Heart right ventricle (tissue), 16 donors: ENCODE data around the gene EXOC3L4. TPM values are rescaled to one million over a fixed set of nuclear protein-coding genes. Genes with fewer than 3 reads are reported as not detected.

Experiments used
- ATAC-seq, 8 donors: fragments of 200-7000 bp; cut with Tn5 transposase; one replicate each; pipeline ENCODE4 v1.9.1; 2020; ENCODE audit warnings: mild to moderate bottlenecking in 8 of 8, moderate library complexity in 8 of 8, moderate number of reproducible peaks in 1 of 8
- DNase-seq, 2 donors: peaks; one replicate each; pipeline ENCODE4 v3.0.0-alpha.2; 2020
- H3K27ac ChIP-seq, 10 donors: fragments of 200-600 bp; sonication (generic) in 2 of 10; one replicate each; pipeline versions ENCODE4 v1.5.0 to v1.8.0; 2020 to 2022; ENCODE audit warnings: mild to moderate bottlenecking in 3 of 10
- H3K27me3 ChIP-seq, 7 donors: fragments of 200-600 bp; one replicate each; pipeline ENCODE4 v1.8.0; 2021 to 2022; ENCODE audit warnings: mild to moderate bottlenecking in 2 of 7
- H3K36me3 ChIP-seq, 9 donors: fragments of 200-600 bp; sonication (generic) in 1 of 9; one replicate each; pipeline versions ENCODE4 v1.5.0 to v1.8.0; 2020 to 2022; ENCODE audit warnings: mild to moderate bottlenecking in 2 of 9
- H3K4me1 ChIP-seq, 9 donors: fragments of 200-600 bp; sonication (generic) in 1 of 9; one replicate each; pipeline versions ENCODE4 v1.5.0 to v1.8.0; 2020 to 2022; ENCODE audit warnings: mild to moderate bottlenecking in 4 of 9
- H3K4me3 ChIP-seq, 10 donors: fragments of 200-600 bp; sonication (generic) in 2 of 10; one replicate each; pipeline versions ENCODE4 v1.5.0 to v1.8.0; 2020 to 2022; ENCODE audit warnings: mild to moderate bottlenecking in 7 of 10, moderate library complexity in 2 of 10
- H3K9me3 ChIP-seq, 11 donors: fragments of 200-600 bp in 10 of 11; sonication (generic) in 2 of 11; one replicate each; pipeline versions ENCODE4 v1.5.0 to v1.8.0; 2013 to 2022; ENCODE audit warnings: mild to moderate bottlenecking in 2 of 11, control low read depth in 1 of 11, moderate library complexity in 1 of 11
- WGBS, 2 donors: extraction: QIAGEN DNeasy Blood & Tissue Kit; methylation state at CpG; one replicate each; pipeline ENCODE4 v1.1.7; 2013; ENCODE audit warnings: inconsistent platforms in 1 of 2; 5-methylcytosine and 5-hydroxymethylcytosine counted together
- intact Hi-C, 10 donors: fragments of 100-400 bp; cut with DNase I; formaldehyde crosslinking; loops; one replicate each; pipeline versions ENCODE4 v1.11.1 to v1.14.2; 2022
- polyA plus RNA-seq, 2 donors: library from polyadenylated mRNA; stranded (reverse); fragments of 200-250 nt; gene quantifications; one replicate each; pipeline ENCODE4 v1.2.3, GENCODE V29; 2013
- total RNA-seq, 10 donors: library from RNA; stranded (reverse); fragmentation: NEBNext Ultra II Directional in 3 of 10; extraction: Animal tissue kit (Norgen Biotek cat#: 25700) in 3 of 10; gene quantifications; one replicate each; pipeline versions ENCODE4 v1.2.1 to v1.2.4, GENCODE V29; 2021 to 2023
- TF ChIP-seq, protein P1 (sequence below), 9 donors: fragments of 200-600 bp; sonication (generic) in 2 of 9; IDR thresholded peaks; one replicate each; pipeline versions ENCODE4 v1.5.0 to v1.8.0; 2021 to 2022; ENCODE audit warnings: antibody characterized with exemption in 9 of 9, mild to moderate bottlenecking in 5 of 9, moderate library complexity in 1 of 9
- donor health status: Arrhythmogenic right ventricular cardiomyopathy.
- donor health status: ischemic (EF 13 %, LVEDD 7.1; RV severe dilation, severe dysfunction).
- donor health status: healthy with polysubstance abuse.
- donor health status: DM: no; HTN: yes; CAD: no.
- donor health status: DM: no; HTN: no; CAD: no.
- donor health status: ischemic (EF 25% LVEDD 6.9; RV normal size, moderate dysfunction).
- donor health status: ischemic (EF 25% LVEDD 5.7; RV mildly dilated, moderate dysfunction).
- donor health status: healthy.
- donor health status: DM: yes; HTN: yes; CAD: no.
- donor health status: Ischemic cardiomyopathy.
- donor health status: ischemic (EF 35%, LVEDD 5.7; RV mildly dilated, moderate dysfunction).
- donor health status: nonischemic (EF 11% LVEDD 7.7; RV severe dilation, severe dysfunction).
- donor health status: DM: yes; HTN: yes; CAD: no.
- donor health status: PGD.
- donor health status: ischemic (EF 29% LVEDD 5.4; RV normal size, mild dysfunction).
- donor health status: nonischemic (EF 23%, LVEDD 6.1; RV moderate dilation, normal function).

EXOC3L4 gene
- total and polyA plus RNA-seq, 12 donors = 0.16 to 2.0 (median 0.50) TPM; not detected in 4

DNA sequence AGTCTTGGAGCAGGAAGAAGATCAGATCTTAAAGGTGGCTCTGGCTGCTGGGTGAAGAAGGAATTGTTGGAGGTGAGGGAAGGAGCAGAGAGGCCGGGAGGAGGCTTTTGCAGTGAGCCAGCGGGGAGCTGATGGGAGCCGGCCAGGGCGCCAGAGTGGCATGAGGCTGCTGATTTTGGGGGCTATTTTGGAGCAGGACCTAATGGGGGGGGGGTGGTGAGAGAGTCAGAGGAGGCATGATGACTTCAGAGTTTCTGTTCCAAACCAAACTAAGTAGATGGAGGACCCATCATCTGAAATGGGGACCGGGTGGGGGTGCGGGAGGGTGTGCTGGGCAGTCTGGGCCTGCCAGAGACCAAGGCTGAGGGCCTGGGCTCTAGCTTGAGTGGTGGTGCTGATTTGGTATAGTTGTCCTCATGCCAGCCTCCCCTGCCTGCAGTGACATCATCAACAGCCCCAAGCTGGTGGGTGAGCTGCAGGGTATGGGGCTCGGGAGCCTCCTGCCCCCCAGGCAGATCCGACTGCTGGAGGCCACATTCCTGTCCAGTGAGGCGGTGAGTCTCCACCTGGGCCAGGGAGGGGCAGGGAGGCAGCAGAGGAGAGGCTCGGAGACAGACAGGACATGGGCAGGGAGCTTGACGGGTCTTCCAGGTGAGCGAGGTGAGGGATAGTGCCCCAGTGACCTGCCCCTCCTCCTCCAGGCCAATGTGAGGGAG is 34.9 kb downstream of the EXOC3L4 start:
- DNase-seq = no peak
- peaks cover 0 to 84% (median 10%) of the 10 kb centered on the region in 9 donors for H3K36me3 ChIP-seq

DNA sequence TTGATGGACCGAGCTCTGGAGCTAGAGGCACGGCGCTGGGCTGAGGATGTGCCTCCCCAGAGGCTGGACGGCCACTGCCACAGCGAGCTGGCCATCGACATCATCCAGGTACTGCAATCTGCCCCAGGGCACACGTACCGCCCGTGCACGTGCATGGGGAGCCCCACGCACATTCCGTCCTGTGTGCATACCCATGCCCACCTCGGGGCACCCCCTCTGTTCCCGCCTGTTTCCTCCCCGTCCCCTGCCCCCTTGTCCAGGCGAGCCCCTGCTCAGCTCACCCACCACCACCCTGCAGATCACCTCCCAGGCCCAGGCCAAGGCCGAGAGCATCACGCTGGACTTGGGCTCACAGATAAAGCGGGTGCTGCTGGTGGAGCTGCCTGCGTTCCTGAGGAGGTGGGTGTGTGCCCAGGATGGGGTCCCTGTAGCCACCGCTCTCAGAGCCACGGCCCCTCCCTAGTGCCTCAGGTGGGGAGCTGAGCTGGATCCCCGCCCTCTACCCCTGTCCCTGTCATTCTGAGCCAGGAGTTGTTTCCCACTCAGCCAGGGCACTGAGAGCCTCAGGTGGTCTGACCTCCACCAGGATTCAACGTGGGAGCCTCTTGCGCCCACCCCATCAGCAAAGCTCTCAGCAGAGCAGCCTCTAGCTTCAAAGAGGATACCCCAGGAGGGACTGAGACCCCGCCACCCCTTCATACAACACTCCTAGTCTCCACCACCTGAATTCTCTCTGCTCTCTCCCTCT is 35.7 kb downstream of the EXOC3L4 start:
- Histone ChIP-seq H3K27me3 (no peaks in the 10 kb centered on the region), H3K27ac (no peak overlapping the region), H3K4me1 (peaks cover 18 to 58% (median 42%) of the 10 kb centered on the region in 9 donors), H3K36me3 (peaks cover 0 to 88% (median 10%) of the 10 kb centered on the region in 9 donors), H3K9me3 (no peaks in the 10 kb centered on the region), H3K4me3 (no peak overlapping the region)
- 94 to 95% methylated on average over 26 of the region's 26 CpGs for WGBS, 2 donors
- ATAC-seq (no peak), DNase-seq (no peak)
- intact Hi-C loops = no loop called here
- TF ChIP-seq, protein P1, sequence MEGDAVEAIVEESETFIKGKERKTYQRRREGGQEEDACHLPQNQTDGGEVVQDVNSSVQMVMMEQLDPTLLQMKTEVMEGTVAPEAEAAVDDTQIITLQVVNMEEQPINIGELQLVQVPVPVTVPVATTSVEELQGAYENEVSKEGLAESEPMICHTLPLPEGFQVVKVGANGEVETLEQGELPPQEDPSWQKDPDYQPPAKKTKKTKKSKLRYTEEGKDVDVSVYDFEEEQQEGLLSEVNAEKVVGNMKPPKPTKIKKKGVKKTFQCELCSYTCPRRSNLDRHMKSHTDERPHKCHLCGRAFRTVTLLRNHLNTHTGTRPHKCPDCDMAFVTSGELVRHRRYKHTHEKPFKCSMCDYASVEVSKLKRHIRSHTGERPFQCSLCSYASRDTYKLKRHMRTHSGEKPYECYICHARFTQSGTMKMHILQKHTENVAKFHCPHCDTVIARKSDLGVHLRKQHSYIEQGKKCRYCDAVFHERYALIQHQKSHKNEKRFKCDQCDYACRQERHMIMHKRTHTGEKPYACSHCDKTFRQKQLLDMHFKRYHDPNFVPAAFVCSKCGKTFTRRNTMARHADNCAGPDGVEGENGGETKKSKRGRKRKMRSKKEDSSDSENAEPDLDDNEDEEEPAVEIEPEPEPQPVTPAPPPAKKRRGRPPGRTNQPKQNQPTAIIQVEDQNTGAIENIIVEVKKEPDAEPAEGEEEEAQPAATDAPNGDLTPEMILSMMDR (IDR thresholded peaks at IDR 0.05) = no peak

More for the DNA sequence above, 34.9 kb downstream of the EXOC3L4 start:
- WGBS, 2 donors = 93 to 96% methylated on average over 12 of the region's 12 CpGs
- Histone ChIP-seq H3K9me3 (no peaks in the 10 kb centered on the region), H3K4me3 (no peak overlapping the region), H3K4me1 (peaks cover 24 to 65% (median 49%) of the 10 kb centered on the region in 9 donors), H3K27ac (no peak overlapping the region), H3K27me3 (no peaks in the 10 kb centered on the region)
- intact Hi-C loops = no loop called here
- TF ChIP-seq, protein P1 (IDR thresholded peaks at IDR 0.05) = no peak
- no peak for ATAC-seq

DNA sequence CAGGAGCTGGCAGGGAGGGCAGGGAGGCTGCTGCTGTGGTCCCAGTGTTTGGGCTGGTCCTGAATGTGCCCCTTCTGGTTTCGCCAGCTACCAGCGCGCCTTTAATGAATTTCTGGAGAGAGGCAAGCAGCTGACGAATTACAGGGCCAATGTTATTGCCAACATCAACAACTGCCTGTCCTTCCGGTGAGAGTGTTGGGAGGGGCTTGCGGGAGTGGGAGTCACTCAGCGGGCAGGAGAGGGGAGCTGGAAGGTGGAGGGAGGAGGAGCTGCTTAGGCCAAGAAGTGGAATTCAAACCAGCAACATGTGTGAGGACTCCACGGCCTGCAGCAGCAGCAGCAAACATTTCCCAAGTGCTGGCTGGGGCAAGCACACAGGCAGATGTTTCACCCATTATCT is 36.4 kb downstream of the EXOC3L4 start:
- intact Hi-C loops = no loop called here
- DNase-seq (no peak), ATAC-seq (no peak)
- H3K27me3 ChIP-seq = no peaks in the 10 kb centered on the region
- peaks cover 18 to 50% (median 36%) of the 10 kb centered on the region in 9 donors for H3K4me1 ChIP-seq
- H3K36me3 ChIP-seq = peaks cover 0 to 95% (median 10%) of the 10 kb centered on the region in 9 donors
- TF ChIP-seq, protein P1 (IDR thresholded peaks at IDR 0.05) = no peak
- no peak overlapping the region for H3K27ac ChIP-seq
- no peaks in the 10 kb centered on the region for H3K9me3 ChIP-seq
- 60 to 65% methylated on average over 8 of the region's 8 CpGs for WGBS, 2 donors
- H3K4me3 ChIP-seq = no peak overlapping the region

DNA sequence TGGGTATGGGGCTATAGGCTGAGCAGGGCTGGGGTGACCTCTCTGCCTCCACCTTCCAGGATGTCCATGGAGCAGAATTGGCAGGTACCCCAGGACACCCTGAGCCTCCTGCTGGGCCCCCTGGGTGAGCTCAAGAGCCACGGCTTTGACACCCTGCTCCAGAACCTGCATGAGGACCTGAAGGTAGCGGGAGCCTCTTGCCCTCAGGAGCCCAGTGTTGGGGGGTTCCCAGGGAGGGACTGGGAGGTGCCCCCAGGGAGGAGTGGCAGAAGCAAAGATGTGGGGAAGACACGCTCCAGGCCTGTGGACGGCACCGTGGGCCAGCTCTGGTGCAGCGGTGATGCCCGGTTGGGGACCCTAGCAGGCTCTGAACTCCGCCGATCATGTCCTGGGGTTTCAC is 37.1 kb downstream of the EXOC3L4 start:
- TF ChIP-seq, protein P1 (IDR thresholded peaks at IDR 0.05) = no peak
- ATAC-seq (no peak), DNase-seq (no peak)
- H3K27ac ChIP-seq = no peak overlapping the region
- H3K4me3 ChIP-seq = no peak overlapping the region
- 96 to 97% methylated on average over 7 to 9 of the region's 9 CpGs for WGBS, 2 donors
- peaks cover 0 to 96% (median 10%) of the 10 kb centered on the region in 9 donors for H3K36me3 ChIP-seq
- intact Hi-C loops = no loop called here
- no peaks in the 10 kb centered on the region for H3K27me3 ChIP-seq
- no peaks in the 10 kb centered on the region for H3K9me3 ChIP-seq
- H3K4me1 ChIP-seq = peaks cover 16 to 44% (median 32%) of the 10 kb centered on the region in 9 donors
